Chondrocyte (in vitro differentiated cells): ENCODE measurements around the gene RINT1. TPM values are rescaled to one million over a fixed set of nuclear protein-coding genes. Genes with fewer than 3 reads are reported as not detected.

Experiments
- DNase-seq: peaks from one replicate; pipeline ENCODE4 v3.0.0; 2021; ENCODE audit warnings: mixed read lengths, low spot score
- H3K27ac Mint-ChIP-seq: one replicate; pipeline ENCODE4 v1.8.0; 2021; ENCODE audit warnings: mild to moderate bottlenecking, moderate library complexity, mixed read lengths; ENCODE audit not compliant: unreplicated experiment
- H3K27me3 Mint-ChIP-seq: 2 replicates; pipeline ENCODE4 v1.8.0; 2021; ENCODE audit warnings: low read depth, mixed read lengths
- H3K36me3 Mint-ChIP-seq: 2 replicates; pipeline ENCODE4 v1.8.0; 2021; ENCODE audit warnings: low read depth, mixed read lengths
- H3K4me1 Mint-ChIP-seq: 2 replicates; pipeline ENCODE4 v1.8.0; 2021; ENCODE audit warnings: low read depth, mild to moderate bottlenecking, mixed read lengths
- H3K4me3 Mint-ChIP-seq: one replicate; pipeline ENCODE4 v1.8.0; 2021; ENCODE audit warnings: mild to moderate bottlenecking, moderate library complexity, mixed read lengths; ENCODE audit not compliant: unreplicated experiment
- H3K9me3 Mint-ChIP-seq: 2 replicates; pipeline ENCODE4 v1.8.0; 2021; ENCODE audit warnings: low read depth, mixed read lengths
- CTCF ChIP-seq: fragments of 200-600 bp; sonication (generic); IDR thresholded peaks from 2 replicates; pipeline ENCODE4 v1.5.0; 2021; ENCODE audit warnings: antibody characterized with exemption, mild to moderate bottlenecking, moderate library complexity
- long read RNA-seq: library from polyadenylated mRNA; stranded (forward); transcript quantifications from one replicate; pipeline ENCODE4 v2.0.0, GENCODE V29; 2021
- total RNA-seq: library from RNA; stranded (reverse); gene quantifications from 3 replicates; pipeline ENCODE4 v1.2.1, GENCODE V29; 2021

Gene RINT1
- total RNA-seq: 18.0 to 26.8 TPM (median 19.7 TPM) in 3 replicates
- long read RNA-seq, transcript RINT1-201 (15 exons, 2,976 nt): major isoform, 61 of 70 reads
- long read RNA-seq, partial matches to known transcripts: 2 of 70 reads
- long read RNA-seq, other reads (novel, unspliced or antisense): 7 of 70 reads

DNA sequence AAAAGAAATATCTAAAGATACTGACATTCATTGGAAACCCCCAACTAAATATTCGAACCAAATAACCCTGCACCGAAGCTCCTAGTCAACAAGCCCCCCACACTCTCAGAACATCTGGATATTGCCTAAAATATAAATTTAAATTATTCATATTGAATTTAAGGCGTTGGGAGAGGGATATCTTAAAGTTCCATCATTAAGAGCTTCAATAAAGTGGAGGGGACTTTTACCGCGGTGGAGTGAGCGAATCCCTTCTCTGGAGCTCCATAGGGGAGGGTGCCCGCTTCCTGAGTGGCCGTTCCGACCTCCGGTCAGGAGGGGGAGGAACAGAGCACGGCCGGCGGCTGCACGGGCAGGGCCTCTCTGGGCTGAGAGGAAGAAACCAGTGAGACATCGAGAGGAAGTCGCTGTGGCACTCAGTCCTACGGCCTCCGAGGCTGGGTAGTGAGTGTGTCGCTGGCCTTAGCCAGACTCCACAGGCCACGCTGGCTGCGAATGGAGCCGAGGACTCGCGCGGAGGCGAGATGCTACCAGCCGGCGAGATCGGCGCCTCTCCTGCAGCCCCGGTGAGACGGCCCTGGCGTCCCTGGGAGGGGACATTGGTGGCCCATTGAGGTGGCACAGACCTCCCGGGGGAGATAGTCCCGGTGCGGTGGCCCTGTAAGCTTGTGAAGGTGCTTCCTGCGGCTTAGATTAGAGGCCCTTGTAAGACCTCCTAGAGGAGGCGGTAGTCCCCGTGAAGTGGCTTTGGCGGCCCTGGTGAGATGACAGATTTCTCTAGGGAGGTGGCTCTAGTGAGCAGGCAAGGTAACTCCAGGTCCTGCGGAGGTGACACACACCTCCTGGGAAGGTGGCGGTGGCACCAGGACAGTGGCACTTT, at the start of gene RINT1:
RINT1 (plus strand) TSS at position 410 of the 880 bp plus-strand sequence; CDS start at position 525, 115 bp downstream.
- H3K9me3 Mint-ChIP-seq: no peaks in the 10 kb centered on the region
- peak within 1 kb of the TSS; percentile 93 for H3K4me3 Mint-ChIP-seq
- peaks cover 18% of the 10 kb centered on the region for H3K4me1 Mint-ChIP-seq
- peak within 1 kb of the TSS; percentile 82 for H3K27ac Mint-ChIP-seq
- TF ChIP-seq CTCF: peak; percentile 83
- H3K36me3 Mint-ChIP-seq: peaks cover 2% of the 10 kb centered on the region
- DNase-seq: peak; percentile 95
- H3K27me3 Mint-ChIP-seq: no peaks in the 10 kb centered on the region

DNA sequence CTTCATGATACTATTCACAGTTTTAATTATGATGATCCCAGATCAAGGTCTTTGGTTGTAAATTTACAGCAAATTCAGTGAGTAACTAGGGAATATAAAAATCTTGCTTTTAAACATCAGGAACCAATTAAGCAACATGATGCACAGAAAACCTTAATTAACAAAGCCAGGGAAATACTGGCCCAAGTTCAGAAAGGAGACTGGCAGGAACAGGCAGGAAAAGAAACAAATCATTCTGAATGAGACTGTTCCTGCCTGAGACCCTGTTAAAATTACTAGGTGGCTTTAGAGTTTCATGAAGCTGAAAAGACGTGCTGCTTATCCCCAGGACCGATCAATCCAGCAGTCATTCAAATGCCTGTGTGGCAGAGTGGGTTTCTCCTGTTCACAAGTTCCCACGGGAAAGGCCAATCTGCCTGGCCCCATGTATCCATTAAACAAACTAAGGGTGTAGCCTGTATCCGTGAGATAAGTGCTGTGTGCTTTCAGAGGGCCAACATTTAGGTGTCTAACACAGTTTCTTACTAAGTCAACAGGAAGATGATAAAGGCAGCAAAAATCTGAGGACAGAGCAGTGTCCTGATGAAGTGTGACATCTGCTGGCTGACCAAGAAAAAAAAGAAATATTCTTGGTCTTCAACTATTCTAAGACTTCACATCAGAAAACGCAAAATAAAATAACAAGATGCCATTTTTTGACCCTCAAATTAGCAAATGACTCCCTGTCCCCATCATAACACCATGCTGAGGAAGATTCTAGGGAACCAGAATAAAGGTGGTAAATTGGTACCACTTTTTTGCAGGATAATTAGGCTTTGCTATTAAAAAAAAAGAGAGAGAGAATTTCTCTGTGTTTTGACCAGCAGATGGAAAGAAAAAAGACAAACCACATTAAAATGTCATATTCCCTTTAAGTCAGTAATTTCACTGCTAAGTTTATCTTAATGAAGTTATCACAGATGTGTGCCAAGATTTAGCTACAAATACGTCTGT, 44.1 kb upstream of the RINT1 start:
- no peak for DNase-seq
- Mint-ChIP-seq H3K27ac (peak overlapping the region; percentile 87), H3K9me3 (no peaks in the 10 kb centered on the region), H3K4me1 (peaks cover 21% of the 10 kb centered on the region), H3K4me3 (no peak overlapping the region), H3K27me3 (no peaks in the 10 kb centered on the region), H3K36me3 (peaks cover 8% of the 10 kb centered on the region)
- TF ChIP-seq CTCF: peak; percentile 86

- Mint-ChIP-seq H3K27me3 (no peaks in the 10 kb centered on the region), H3K27ac (no peak overlapping the region), H3K9me3 (no peaks in the 10 kb centered on the region), H3K4me1 (peaks cover 37% of the 10 kb centered on the region), H3K4me3 (no peak overlapping the region), H3K36me3 (peaks cover 8% of the 10 kb centered on the region)
- TF ChIP-seq CTCF: no peak
- no peak for DNase-seq
These were observed 42.6 kb upstream of the RINT1 start for GRCh38 chr7:105489409-105489808.

DNA sequence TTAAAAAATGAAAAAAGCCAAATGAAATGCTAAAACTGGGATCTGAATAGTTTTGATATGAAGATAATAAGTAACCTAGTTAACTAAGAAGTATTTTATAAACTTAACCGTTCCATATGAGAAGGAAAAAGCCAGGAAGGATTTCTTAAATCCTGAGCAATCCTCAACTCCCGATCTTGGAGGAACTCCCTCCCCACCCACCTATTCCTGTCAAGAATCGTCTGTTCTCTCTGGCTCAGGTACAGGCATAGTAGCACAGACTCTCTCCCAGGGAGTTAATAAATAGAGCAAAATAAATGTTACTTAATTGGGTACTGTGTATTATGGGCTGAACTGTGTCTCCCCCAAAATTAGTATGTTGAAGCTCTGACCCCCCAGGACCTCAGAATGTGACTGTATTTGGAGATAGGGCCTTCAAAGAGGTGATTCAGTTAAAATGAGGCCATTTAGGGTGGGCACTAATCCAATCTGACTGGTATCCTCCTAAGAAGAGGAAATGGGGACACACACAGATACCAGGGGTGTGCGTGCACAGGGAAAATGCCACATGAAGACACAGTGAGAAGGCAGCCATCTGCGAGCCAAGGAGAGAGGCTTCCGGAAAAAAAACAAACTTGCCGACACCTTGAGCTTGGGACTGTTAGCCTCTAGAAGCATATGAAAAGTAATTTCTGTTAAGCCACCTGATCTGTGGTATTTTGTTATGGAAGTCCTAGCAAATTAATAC, 38.6 kb upstream of the RINT1 start:
- TF ChIP-seq CTCF: no peak
- Mint-ChIP-seq H3K4me3 (peak overlapping the region; percentile 62), H3K4me1 (peaks cover 56% of the 10 kb centered on the region), H3K9me3 (no peaks in the 10 kb centered on the region), H3K27ac (peak overlapping the region; percentile 92), H3K36me3 (peaks cover 2% of the 10 kb centered on the region), H3K27me3 (no peaks in the 10 kb centered on the region)
- no peak for DNase-seq
